HTERT RPE-1 (cell line): ENCODE data around the gene MRPL10.

Experiments used
- in situ Hi-C: fragments of 300-500 bp; cut with MboI; formaldehyde crosslinking; loops from 4 replicates; pipeline ENCODE4 v1.14.3; 2020; ENCODE audit warnings: low sequenced_read_pairs

Gene MRPL10

DNA sequence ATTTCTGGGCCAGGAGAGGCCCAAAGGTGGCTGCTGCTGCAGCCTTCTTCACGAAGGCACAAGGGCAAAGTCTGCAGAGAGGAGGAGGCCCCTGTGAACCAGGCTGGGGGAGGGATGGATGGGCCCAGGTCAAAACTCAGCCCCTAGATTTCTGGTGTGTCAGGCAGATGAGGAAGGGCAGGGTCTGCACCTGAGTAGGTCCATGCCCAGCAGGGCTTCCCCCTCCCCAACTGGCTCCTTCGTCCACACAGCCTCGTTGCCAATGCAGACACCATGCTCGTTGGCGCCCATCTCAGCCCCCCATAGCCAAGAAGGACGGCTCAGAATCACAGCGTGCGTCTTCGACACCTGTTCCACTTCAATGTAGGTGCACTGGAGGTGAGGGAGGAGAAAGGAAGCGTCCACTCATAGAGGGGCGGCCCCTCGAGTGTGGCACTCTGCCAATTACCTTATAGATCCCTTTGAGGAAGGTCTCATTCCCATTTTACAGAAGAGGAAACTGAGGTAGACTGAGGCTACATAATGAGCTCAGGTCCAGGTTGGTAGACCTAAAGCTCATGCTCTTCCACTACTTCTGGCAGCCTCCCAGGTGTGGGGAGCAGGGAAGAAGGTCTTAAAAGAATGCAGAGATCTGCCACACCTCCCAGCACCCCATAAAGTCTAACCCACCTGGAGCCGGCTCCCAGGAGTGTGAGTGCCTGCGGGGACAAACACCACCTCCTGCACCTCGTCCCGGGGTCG is 8.8 kb upstream of the MRPL10 start:
- in situ Hi-C loops: no loop called here

DNA sequence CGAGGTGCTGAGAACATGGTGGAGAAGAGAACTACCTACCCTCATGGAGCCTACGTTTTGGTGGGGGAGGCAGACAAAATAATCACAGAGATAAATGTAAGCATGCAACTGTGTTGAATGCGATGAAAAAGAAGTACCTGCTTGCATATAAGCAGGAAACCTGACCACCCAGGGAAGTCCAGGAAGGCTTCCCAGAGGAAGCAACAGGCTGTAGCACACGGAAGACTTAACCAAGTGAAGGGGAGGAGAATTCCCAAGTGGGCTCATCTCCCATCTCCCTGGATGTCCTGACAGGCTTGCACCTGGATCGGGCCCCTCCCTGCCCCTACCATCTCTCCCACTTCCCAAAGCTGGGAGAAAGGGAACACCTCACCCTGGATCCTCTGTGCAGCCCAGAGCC is 7.7 kb upstream of the MRPL10 start:
- in situ Hi-C loops: no loop called here

DNA sequence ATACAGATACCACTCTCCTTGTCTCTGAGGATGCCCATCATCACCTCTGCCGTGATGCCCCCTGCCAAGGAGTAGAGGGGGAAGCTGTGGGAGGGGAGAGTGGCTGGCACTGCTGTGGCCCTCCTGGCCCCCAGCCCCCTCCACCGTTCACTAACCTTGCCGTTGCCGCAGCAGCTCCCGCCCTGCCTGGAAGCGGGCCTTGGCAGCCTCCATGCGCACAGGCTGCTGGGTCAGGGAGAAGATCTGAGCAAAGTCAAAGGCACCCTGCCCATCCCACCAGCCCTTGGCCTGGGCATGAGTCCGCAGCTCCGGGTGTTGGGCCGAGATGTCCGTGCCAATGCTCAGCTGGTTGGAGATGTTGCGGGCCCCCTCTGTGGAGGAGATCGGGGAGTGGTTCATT is 7.3 kb upstream of the MRPL10 start:
- in situ Hi-C loops: no loop called here

DNA sequence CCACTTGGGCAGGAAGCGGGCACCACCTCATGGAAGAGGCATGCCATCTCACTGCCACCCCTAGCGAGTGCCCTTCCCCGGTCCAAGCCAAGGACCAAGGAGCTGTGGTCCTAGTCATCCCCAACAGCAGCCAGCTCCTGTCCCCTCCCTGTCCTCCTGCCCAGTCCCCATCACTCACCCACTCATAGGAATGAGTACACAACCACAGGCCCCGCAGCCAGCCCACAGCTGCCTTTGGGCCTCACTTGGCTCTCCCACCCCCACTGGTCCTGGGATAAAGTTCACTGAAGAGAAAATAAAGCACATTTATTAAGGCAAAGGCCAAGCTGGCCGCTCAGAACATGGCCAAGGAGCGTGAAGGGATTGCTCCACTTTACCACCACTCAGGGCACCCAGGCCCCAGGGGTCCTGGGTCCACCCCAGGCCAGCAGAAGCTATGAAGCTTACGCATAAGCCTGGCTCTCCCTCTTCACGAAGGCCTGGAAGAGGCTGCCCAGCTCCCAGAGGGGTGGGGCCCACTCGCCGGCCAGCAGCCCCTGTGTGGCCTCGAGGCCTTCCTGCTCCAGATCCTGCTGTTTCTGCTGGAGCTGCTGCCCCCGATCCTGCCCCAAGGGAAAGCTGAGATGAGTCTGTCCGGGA is 6.2 kb upstream of the MRPL10 start:
- in situ Hi-C loops: no loop called here

DNA sequence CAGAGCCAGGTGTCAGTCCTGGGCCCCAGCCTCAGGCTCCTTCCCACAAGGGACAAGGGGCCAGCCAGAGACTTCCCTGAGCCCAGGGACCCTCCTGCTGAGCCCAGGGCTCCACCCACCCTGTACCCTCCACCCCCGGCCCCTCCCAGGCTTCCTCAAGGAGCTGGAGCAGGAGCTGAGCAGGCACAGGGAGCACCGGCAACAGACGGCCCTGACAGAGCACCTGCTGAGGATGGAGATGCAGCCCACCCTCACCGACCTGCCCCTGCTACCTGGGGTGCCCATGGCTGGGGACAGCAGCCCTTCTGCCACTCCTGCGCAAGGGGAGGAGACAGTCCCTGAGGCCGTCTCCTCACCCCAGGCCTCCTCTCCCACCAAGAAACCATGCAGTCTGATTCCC is 5.3 kb upstream of the MRPL10 start:
- in situ Hi-C loops: no loop called here

DNA sequence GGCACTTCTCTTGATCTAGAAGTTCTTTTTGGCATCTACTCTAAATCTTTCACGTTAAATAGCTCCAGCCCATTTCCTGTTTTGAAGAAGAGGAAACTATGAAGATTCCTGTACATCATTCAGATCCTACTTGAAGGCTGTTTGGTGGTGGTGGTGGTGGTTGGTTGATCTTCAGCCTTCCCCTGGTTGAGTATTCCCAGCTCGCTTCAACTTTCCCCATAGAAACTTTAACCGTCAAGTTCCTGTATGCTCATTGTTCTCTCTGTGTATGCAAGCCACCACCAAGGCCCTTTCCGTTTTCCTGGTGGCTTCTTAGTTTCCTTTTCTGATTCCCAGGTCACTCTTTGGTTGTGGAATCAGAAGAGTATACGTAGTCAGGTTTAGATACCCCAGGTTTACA is 3.4 kb upstream of the MRPL10 start:
- in situ Hi-C loops: no loop called here

DNA sequence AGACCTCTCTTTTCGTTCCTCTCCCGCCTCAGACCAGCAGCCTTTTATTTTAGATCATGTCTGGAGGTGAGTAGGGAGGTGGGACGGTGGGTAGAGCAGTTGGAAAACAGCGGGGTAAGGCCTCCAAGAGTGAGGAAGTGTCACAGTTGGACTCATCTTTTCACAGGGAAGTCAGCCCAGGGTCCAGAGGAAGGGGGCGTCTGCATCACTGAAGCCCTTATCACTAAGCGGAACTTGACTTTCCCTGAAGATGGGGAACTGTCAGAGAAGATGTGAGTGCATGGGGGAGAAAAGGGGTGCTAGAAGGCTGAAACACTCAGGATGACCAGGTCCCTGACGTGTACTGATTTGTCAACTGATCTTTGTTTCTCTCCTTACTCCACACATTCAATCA is 590 bp upstream of the MRPL10 start:
- in situ Hi-C loops: no loop called here

DNA sequence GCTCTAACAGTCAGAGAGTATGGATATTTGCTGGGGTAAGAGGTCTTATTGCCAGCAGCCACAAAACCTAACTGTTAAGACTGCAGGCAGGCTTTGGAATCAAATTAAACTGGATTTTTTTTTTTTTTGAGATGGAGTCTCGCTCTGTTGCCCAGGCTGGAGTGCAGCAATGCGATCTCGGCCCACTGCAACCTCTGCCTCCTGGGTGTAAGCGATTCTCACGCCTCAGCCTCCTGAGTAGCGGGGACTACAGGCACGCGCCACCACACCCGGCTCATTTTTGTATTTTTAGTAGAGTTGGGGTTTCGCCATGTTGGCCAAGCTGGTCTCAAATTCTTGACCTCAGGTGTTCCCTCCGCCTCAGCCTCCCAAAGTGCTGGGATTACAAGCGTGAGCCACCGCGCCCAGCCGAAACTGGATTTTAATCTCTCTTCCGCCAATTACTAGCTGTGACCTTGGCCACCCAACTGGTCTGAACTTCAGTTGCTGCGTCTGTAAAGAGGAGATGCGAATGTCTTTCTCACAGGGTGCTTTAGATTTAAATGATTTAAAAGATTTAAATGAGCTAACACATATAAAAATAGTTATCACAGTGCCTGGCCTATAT is 842 bp downstream of the MRPL10 start:
- in situ Hi-C loops: no loop called here

DNA sequence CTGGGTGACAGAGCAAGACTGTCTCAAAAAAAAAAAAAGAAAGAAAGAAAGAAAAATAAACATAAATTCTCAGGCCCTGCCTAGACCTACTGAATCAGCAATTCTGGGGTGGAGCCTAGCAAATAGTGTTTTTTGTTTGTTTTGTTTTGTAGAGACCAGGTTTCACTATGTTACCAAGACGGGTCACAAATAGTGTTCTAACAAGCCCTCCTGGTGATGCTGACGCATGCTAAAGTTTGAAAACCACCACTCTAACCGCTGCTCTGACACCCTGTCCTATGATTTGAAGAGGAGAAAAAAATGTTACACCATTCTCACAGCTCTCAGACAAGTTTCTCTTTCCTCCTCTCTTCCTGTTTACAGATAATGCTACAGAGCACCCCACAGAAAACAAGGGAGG is 1.5 kb downstream of the MRPL10 start:
- in situ Hi-C loops: no loop called here

DNA sequence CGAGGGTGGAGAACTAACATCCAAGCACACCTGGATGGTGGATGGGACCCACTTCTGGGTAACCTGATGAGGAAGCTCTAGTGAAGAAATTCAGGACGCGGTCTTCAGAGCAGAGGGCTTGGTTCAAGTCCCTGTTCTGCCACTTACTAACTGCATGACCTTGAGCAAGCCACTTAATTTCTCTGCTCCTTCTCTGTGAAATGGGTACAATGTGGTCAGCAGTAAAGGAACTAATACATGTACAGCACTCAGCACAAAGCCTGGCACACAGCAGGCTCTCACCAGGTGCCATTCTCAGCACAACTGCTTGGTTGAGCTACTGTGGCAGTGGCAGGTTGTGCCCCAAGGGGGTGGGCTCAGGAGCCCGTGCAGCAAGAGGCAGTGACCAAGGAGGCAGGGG is 7.8 kb downstream of the MRPL10 start:
- in situ Hi-C loops: no loop called here

DNA sequence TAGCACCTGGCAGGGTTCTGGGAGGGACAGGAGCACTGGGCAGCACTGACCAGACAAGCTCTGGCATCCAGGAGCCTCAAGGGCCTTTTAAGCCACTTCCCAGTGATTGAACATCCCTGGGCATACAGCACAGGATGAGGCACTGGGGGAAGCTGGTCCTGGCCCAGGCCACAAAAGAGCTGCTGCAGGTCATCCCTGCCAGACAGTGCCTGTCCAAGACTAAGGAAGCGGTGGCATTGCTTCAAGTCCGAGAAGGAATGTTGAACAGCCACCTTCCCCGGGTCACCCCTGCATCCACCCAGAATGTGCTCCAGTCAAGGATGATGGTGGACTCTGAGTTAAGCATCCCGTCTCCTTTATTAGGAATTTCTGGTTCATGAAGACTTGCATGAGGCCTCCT is 8.6 kb downstream of the MRPL10 start:
- in situ Hi-C loops: no loop called here

DNA sequence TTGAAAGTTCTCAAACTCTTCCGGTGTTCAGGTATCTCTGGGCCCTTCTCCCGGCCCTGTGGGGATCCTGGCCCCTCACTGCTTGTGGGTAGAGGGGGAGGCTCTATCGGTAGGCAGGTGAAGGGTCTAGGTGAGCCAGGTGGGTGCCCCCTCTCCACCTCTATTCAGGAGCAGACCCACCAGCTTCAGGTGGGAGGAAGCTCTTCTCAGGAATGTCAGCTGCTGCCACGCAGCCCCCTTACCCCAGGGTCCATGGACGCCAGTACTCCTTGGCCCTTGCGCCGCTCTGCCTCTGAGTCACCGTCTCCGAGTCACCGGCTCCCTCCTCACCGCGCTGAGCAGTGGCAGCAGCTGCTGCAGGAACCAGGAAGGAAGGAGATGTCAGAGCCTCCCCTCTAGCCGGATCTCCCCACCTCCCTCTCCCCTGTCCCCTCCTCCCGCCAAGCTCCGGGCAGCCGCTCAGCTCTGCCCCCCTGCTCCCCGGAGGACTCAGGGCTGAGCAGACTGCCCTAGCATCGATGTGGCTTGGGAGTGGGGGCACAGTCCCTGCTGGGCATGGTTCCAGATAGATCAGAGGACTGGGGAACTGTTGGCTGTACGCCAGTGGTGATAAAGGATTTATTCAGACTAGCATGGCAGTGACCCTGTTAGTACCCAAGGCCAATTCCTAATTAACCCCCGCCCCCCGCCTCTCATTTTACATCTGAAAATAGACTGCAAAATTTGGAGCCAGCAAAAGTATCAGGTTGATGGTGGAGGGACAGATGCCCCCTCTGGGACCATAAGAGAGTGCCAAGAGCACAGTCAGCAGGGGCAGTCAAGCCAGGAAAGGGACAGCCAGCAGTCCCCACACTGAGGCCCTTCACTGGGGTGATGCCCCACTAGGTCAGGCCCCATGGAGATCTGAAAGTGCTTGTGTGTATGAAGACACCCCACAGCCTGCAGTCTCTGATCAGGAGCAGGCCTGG is 9.6 kb downstream of the MRPL10 start, which contains the start of gene OSBPL7:
Gene OSBPL7, minus strand, starts transcription at position 371 of the 968 bp plus-strand sequence. CDS start 1,516 bp downstream, outside the sequence.
- in situ Hi-C loops: no loop called here

DNA sequence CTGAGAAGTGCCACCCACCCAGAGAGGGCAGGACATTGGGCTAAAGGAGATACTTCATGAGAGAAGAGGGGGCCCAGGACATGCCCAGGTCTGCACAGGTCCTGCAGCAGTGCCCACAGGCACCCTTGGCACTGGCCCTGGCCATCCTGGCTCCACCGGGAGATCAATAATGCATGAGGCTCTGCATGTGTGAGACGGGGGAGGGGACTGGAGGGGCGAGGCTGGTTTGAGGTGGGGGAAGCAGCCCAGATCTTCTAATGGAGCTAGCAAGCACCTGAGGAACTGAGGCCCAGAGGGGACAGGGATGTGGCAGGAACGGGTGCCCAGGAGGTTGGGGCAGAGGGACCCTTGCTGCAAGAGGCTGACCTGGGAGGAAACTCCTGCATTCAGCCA is 10.3 kb downstream of the MRPL10 start:
- in situ Hi-C loops: no loop called here

DNA sequence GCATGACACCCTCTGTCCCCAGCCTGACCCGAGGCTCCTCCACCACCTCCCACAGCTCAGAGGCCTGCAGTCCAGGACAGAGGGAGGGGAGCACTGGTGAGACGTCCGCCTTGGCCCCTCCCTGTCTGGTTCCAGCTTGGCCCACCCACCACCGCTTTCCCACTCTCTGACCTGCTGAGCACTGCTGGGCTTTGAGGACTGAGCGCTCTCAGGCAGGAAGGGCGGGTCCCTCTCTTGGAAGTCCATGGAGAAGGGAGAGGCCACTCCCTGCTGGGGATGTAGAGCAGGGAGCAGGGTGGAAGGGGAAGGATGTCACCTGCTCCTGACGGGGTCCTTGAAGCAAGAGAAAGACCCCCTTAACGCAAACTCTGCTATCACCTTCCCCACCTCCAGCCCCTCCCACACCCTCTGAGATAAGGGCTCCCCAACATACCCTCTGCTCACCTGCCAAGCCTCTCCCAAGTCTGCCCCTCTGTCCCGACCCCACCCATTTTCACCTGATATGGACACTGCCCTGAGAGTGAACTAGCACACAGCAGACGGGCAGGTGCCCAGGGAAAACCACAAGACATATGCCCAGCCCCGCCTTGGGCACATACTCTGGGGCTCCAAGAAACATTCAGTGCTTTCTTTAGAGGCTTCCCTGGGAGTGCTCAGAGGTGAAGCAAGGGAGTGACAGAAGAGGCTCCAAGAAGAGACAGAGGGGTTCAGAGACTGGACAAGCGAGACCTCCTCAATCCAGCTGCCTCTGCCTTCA is 11.1 kb downstream of the MRPL10 start:
- in situ Hi-C loops: no loop called here

DNA sequence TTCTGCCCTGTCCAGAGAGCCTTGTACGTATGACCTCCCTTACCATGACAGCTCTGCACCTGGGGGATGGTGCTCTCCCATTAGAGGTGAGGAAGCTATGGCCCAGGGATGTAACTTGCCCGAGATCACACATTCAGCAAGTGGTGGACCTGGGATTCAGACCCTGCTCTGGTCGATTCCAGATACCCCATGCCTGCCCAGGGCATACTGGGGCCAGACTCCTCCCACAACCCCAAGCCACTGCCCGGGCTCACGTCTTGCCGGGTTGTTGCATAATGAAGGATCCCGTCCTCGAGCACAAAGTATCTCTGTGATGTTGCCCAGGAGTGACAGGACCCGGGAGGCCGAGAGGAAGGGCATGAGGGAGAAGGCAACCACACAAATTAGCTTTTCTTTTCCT is 11.9 kb downstream of the MRPL10 start:
- in situ Hi-C loops: no loop called here

DNA sequence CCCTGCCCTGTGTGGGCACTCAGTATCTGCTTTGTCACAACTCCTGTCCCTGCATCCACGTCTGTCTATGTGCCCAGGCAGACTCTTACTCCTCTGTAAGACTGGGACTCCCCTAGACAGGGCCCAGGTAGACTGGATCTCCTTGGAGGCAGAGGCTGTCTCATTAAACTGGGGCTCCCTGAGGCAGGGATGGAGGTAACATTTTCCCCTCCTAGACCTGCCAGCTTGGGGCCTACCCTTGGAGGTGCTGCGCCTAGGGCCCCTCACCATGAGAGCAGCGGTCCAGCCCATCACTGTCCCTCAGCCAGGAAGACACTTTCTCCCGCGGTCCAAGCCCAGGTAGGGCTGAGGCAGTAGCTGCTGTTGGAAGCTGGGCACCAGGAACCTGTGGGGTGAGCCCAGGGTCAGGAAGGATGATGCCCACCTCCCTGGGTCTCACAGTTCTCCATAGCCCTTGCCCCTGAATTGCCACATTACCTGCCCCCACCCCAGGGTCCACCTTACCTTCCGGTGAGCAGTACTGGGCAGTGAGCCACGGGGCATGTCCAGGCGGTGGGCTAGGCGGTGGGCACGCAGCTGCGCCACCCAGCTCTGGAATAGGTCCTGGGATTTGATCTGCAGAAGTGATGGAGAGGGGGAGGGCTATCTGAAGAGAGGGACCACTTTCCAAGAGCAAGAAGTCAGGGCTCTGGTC is 13.2 kb downstream of the MRPL10 start:
- in situ Hi-C loops: no loop called here

DNA sequence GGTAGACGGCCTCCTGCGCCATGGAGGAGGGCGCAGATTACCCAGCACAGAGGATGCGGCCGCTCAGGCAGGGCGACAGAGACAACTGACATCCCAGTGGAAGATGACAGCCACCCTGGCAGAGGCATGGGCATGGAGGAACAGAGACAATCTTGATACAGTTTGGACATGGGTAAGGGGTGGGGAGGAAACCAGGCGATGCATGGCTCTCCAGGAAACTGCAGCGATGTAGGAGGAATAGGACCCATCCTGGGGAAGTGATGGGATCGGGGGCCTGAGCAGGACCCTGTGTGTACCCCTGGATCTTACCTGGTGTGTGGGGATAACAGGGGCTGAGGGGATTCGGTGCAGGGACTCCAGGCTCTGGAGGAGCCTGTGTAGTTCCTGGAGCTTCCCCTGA is 14.4 kb downstream of the MRPL10 start:
- in situ Hi-C loops: no loop called here

DNA sequence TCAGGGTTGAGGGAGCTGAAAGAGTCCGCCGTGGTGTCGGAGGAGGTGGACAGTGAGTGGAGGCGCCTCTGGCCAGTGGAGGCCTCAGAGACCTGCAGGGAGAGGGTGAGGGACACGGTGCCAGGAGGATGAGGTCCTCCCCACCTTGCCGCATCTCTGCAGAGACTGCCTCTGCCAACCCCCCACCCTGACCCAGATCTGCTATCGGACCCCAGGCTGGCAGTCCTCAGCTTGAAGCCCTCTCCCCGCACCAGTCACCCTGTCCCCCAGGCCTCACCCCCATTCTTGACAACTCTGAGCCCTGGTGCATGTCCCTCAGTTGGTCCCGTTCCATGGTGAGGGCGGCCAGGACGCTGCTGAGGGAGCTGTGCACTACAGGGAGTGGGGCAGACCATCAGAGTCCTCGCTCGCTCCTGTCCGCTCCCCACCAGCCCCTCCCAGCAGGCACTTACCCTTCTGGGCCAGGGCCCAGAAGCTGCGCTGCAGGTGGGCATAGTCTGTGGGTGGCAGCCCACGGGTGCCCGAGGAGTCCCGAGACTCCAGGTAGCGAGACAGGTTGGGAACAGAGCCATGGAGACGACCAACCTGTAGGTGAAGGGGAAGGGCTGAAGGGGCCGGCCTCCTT is 15.1 kb downstream of the MRPL10 start:
- in situ Hi-C loops: no loop called here

DNA sequence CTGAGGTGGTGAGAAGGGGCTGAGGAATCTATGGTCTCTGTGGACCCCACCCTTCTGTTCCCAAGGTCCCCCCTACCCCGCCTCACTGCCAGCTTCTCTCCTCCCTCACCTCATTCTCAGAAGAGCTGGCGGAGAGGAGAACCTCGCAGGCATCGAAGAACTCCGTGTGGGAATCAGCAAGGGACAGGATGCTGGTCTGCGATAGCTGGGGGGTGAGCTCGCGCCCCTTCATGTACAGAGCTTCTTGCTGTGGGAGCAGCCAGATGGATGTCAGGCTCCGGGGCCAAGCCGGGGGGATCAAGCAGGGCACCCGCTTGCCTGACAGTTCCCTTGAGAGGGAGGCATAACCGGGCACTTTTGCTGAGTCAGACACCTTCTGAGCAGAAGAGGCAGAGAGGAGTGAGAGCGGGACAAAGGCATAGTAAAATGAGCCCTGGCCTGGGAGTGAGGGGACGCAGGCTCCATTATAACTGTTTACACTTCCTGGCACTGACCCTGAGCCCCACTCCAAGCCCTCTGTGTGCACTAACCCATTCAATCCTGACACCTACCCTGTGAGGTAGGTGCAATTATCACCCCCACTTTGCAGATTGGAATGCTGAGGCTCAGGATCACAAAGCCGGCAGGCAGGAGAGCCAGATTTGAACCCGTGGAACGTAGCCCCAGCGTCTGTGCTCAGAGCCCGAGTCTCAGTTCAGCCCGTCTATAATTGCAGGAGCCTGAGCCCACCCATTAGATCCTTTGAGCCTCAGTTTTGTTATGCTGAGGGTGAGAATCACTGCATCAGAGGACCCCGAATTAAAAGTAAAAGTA is 16.0 kb downstream of the MRPL10 start:
- in situ Hi-C loops: no loop called here
